AG04450 (cell line): ENCODE results near the gene CDH13. TPM values are rescaled to one million over a fixed set of nuclear protein-coding genes. Genes with fewer than 3 reads are reported as not detected.
A peak's percentile ranks its signal among the peaks of the same experiment; 100 is the strongest.

Experiments used
- CTCF ChIA-PET: fragments of 300-600, 350-600 bp; formaldehyde crosslinking; extraction: SDS; loops from one replicate; lab custom pipeline; 2022; ENCODE audit warnings: antibody characterized with exemption, inconsistent platforms; lab: Charles Lee
- POLR2A ChIA-PET: fragments of 350-600 bp; formaldehyde crosslinking; extraction: SDS; loops from one replicate; lab custom pipeline; 2021; ENCODE audit warnings: antibody characterized with exemption, inconsistent platforms; lab: Yijun Ruan, JAX
- DNase-seq: peaks from one replicate; pipeline ENCODE4 v3.0.0-alpha.2; 2011; ENCODE audit warnings: low read depth, low spot score
- H3K27ac ChIP-seq: one replicate; pipeline ENCODE4 v1.5.1; 2012; ENCODE audit warnings: low read depth, low read length, control low read depth
- H3K27me3 ChIP-seq: one replicate; pipeline ENCODE4 v1.6.0; 2012; ENCODE audit warnings: low read length; ENCODE audit not compliant: control insufficient read depth, insufficient read depth
- H3K4me3 ChIP-seq: 2 replicates; pipeline ENCODE4 v1.5.1; 2011; ENCODE audit warnings: mild to moderate bottlenecking, low read depth, low read length, control low read depth
- H3K9me3 ChIP-seq: 2 replicates; pipeline ENCODE4 v1.5.1; 2012; ENCODE audit warnings: low read length; ENCODE audit not compliant: control insufficient read depth, insufficient read depth
- CTCF ChIP-seq: IDR thresholded peaks from 2 replicates; pipeline ENCODE4 v1.5.1; 2011; ENCODE audit warnings: low read depth, low read length, control low read depth, inconsistent platforms
- polyA plus RNA-seq: library from polyadenylated mRNA; depleted of rRNA; stranded (reverse); fragments of >200 nt; gene quantifications from 2 replicates; pipeline ENCODE4 v1.2.3, GENCODE V29; 2011

The CDH13 gene
- polyA plus RNA-seq, 1 experiment = 55.0 TPM

- TF ChIP-seq CTCF = peak; percentile 47
- no peak overlapping the region for H3K4me3 ChIP-seq
Observed at GRCh38 chr16:83113317-83113716, 486.5 kb downstream of the CDH13 start.

GRCh38 chr16:83113811-83114210 is 487.0 kb downstream of the CDH13 start:
- no peak for TF ChIP-seq CTCF
- Histone ChIP-seq H3K4me3 (no peak overlapping the region), H3K27ac (peak overlapping the region; percentile 47), H3K9me3 (no peaks in the 10 kb centered on the region), H3K27me3 (no peaks in the 10 kb centered on the region)
- ChIA-PET POLR2A (no interaction called here), CTCF (interaction anchor here (0.5 to 1.4 kb wide), 7 partner anchors 11 to 764 kb away, joined by 3 to 6 read pairs (median 5); no protein-coding TSS in a partner anchor)
- peak; percentile 33 for DNase-seq

More at GRCh38 chr16:83113317-83113716, 486.5 kb downstream of the CDH13 start:
- no peaks in the 10 kb centered on the region for H3K9me3 ChIP-seq
- DNase-seq = no peak
- CTCF ChIA-PET = interaction anchor here (0.5 to 1.4 kb wide), 9 partner anchors 12 to 765 kb away, joined by 3 to 6 read pairs (median 3); no protein-coding TSS in a partner anchor
- POLR2A ChIA-PET = no interaction called here
- no peaks in the 10 kb centered on the region for H3K27me3 ChIP-seq
- peak overlapping the region; percentile 47 for H3K27ac ChIP-seq

- DNase-seq = no peak
- Histone ChIP-seq H3K27me3 (no peaks in the 10 kb centered on the region), H3K27ac (no peak overlapping the region), H3K4me3 (no peak overlapping the region), H3K9me3 (no peaks in the 10 kb centered on the region)
- POLR2A ChIA-PET = no interaction called here
- no peak for TF ChIP-seq CTCF
- CTCF ChIA-PET = interaction anchor here (0.8 kb wide), 1 partner anchor 241 kb away, joined by 3 read pairs; no protein-coding TSS in a partner anchor
Observed at GRCh38 chr16:83115491-83116232, 488.9 kb downstream of the CDH13 start.

- H3K27ac ChIP-seq = no peak overlapping the region
- no peak for TF ChIP-seq CTCF
- H3K27me3 ChIP-seq = no peaks in the 10 kb centered on the region
- no peak overlapping the region for H3K4me3 ChIP-seq
- CTCF ChIA-PET = no interaction called here
- DNase-seq = no peak
- no peaks in the 10 kb centered on the region for H3K9me3 ChIP-seq
- POLR2A ChIA-PET = no interaction called here
Observed at GRCh38 chr16:83116274-83116892, 489.6 kb downstream of the CDH13 start.

- ChIA-PET POLR2A (no interaction called here), CTCF (interaction anchor here (0.5 kb wide), 1 partner anchor 97 kb away, joined by 3 read pairs; no protein-coding TSS in a partner anchor)
- no peak overlapping the region for H3K4me3 ChIP-seq
- no peaks in the 10 kb centered on the region for H3K9me3 ChIP-seq
- no peak for DNase-seq
- no peak for TF ChIP-seq CTCF
- H3K27ac ChIP-seq = no peak overlapping the region
- no peaks in the 10 kb centered on the region for H3K27me3 ChIP-seq
Observed at GRCh38 chr16:83117810-83118209, 491.0 kb downstream of the CDH13 start.
